K562 (cell line): ENCODE measurements around the gene NRARP. TPM values are rescaled to one million over a fixed set of nuclear protein-coding genes. Genes with fewer than 3 reads are reported as not detected.

Experiments used
- CBX1 ChIP-seq: sonication (generic); IDR thresholded peaks from 2 replicates; pipeline ENCODE4 v1.6.1; 2016; ENCODE audit warnings: antibody characterized with exemption, low read depth, mild to moderate bottlenecking
- CCNT2 ChIP-seq: IDR thresholded peaks from 2 replicates; pipeline ENCODE4 v1.6.1; 2011; ENCODE audit warnings: borderline replicate concordance, low read depth, mild to moderate bottlenecking, moderate library complexity, mixed read lengths, low read length; ENCODE audit not compliant: insufficient read length; ENCODE audit errors: extremely low read depth
- ERF ChIP-seq: fragments of 450-650 bp; formaldehyde crosslinking; IDR thresholded peaks from 2 replicates; pipeline ENCODE4 v1.4.0; 2020; ENCODE audit warnings: mild to moderate bottlenecking, mixed read lengths
- HDAC2 ChIP-seq: fragments of 450-650 bp; IDR thresholded peaks from 2 replicates; pipeline ENCODE4 v1.6.1; 2016; ENCODE audit warnings: mild to moderate bottlenecking
- PHF8 ChIP-seq: fragments of 200-600 bp; sonication (generic); IDR thresholded peaks from 2 replicates; pipeline ENCODE4 v1.6.1; 2012; ENCODE audit warnings: mixed run types, mild to moderate bottlenecking, inconsistent platforms, low read length, moderate library complexity, borderline replicate concordance
- ZNF12 ChIP-seq: sonication (generic); formaldehyde crosslinking; IDR thresholded peaks from 2 replicates; pipeline ENCODE4 v1.4.0; 2020; ENCODE audit warnings: mild to moderate bottlenecking, missing genetic modification reagents
- polyA plus RNA-seq, 8 experiments: library from polyadenylated mRNA; depleted of rRNA in 4 of 8; stranded (reverse) in 5 of 8; unstranded in 3 of 8; fragments of >200 nt; fragmentation: Nextera tagmentation in 2 of 8; fragmentation: Illumina TruSeq in 1 of 8; extraction: Ambion mirVana in 2 of 8; extraction: Trizol in 1 of 8; gene quantifications; 2 replicates each; pipeline versions ENCODE4 v1.2.1 to v1.2.3, GENCODE V29; 2011 to 2014; ENCODE audit warnings: inconsistent platforms in 1 of 8, missing spikeins in 1 of 8
- total RNA-seq, 7 experiments: library from RNA; depleted of rRNA in 6 of 7; stranded (reverse); fragments of >200 nt in 6 of 7; fragmentation: Illumina TruSeq in 2 of 7; extraction: Trizol in 2 of 7; gene quantifications; 2 replicates each; pipeline versions ENCODE4 v1.2.1 to v1.2.3, GENCODE V29; 2011 to 2021; ENCODE audit warnings: low replicate concordance in 1 of 7
- TF ChIP-seq, protein P1 (sequence below), 2 experiments: fragments of 450-650 bp in 1 of 2; sonication (generic) in 1 of 2; formaldehyde crosslinking in 1 of 2; IDR thresholded peaks; 2 replicates each; pipeline versions ENCODE4 v1.7.1 to v1.9.0; 2016 to 2022; ENCODE audit warnings: inconsistent platforms in 1 of 2, mild to moderate bottlenecking in 1 of 2, missing genetic modification reagents in 1 of 2
- TF ChIP-seq, protein P2 (sequence below): sonication (generic); formaldehyde crosslinking; IDR thresholded peaks from 2 replicates; pipeline ENCODE4 v1.8.1; 2023; ENCODE audit warnings: mild to moderate bottlenecking, missing genetic modification reagents
- TF ChIP-seq, protein P3 (sequence below): sonication (generic); formaldehyde crosslinking; IDR thresholded peaks from 2 replicates; pipeline ENCODE4 v1.5.0; 2020; ENCODE audit warnings: missing genetic modification reagents
- TF ChIP-seq, protein P4 (sequence below): fragments of 250-450 bp; sonication (Bioruptor Pico); IDR thresholded peaks from 2 replicates; pipeline ENCODE4 v1.4.0; 2020; ENCODE audit warnings: mild to moderate bottlenecking

The NRARP gene
- total and polyA plus RNA-seq, 9 of the 15 experiments (the other 6 are each of a cell fraction or from before 2014, with no cell fraction given): 2.0 to 24.5 (median 7.2) TPM; not detected in 2

DNA sequence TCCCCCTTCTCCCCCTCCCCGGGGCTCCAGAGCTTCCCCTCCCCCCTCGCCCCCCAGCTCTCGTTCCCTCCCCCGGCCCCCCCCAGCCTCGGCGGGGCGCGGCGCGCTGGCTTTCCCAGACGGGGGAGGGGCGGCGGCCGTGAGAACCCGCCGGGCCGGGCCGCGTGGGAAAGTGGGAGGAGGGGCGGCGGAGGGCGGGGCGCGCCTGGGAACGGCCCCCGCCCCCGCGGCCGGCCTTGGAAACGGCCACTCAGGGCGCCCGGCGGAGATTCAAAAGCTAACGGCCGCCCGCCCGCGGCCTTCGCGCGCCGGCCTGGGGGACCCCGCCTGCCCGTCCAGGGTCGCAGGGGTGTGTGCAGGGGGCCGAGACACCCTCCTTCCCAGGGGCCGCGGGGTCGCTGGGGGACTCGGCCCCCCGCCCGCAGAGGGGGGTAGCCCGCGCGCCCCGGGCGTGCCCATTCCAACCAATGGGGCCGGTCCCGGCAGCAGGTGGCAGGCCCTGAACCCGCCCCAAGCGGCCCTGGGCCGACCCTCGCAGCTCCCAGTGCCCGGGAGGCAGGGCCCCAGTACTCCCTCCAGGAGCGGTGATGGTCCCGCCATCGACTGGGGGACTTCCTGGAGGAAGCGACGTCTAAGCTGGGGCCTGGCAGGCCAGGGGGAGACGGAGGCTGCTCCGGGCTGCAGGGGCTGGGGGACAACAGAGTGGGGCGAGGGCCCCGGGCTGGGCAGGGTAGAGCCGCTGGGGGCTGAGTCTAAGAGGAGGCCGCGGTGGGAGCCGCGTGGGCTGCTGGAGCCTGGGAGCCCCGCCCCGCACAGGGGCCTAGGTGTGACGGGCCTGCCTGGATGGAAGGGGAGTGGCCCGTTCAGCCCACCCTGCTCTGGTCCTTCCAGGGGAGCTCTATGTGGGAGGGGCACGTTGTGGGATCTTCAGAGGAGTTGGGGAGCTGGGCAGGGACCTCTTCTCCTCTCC, 14.2 kb upstream of the NRARP start (continued):
- TF ChIP-seq, protein P1, sequence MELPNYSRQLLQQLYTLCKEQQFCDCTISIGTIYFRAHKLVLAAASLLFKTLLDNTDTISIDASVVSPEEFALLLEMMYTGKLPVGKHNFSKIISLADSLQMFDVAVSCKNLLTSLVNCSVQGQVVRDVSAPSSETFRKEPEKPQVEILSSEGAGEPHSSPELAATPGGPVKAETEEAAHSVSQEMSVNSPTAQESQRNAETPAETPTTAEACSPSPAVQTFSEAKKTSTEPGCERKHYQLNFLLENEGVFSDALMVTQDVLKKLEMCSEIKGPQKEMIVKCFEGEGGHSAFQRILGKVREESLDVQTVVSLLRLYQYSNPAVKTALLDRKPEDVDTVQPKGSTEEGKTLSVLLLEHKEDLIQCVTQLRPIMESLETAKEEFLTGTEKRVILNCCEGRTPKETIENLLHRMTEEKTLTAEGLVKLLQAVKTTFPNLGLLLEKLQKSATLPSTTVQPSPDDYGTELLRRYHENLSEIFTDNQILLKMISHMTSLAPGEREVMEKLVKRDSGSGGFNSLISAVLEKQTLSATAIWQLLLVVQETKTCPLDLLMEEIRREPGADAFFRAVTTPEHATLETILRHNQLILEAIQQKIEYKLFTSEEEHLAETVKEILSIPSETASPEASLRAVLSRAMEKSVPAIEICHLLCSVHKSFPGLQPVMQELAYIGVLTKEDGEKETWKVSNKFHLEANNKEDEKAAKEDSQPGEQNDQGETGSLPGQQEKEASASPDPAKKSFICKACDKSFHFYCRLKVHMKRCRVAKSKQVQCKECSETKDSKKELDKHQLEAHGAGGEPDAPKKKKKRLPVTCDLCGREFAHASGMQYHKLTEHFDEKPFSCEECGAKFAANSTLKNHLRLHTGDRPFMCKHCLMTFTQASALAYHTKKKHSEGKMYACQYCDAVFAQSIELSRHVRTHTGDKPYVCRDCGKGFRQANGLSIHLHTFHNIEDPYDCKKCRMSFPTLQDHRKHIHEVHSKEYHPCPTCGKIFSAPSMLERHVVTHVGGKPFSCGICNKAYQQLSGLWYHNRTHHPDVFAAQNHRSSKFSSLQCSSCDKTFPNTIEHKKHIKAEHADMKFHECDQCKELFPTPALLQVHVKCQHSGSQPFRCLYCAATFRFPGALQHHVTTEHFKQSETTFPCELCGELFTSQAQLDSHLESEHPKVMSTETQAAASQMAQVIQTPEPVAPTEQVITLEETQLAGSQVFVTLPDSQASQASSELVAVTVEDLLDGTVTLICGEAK (IDR thresholded peaks at IDR 0.05): peak; percentile 50; the same call in 1 of the 2 replicates
- TF ChIP-seq, protein P1 (CRISPR knock-in tag; IDR thresholded peaks at IDR 0.05): peak; percentile 40; the same call in 1 of the 2 replicates
- TF ChIP-seq, protein P2, sequence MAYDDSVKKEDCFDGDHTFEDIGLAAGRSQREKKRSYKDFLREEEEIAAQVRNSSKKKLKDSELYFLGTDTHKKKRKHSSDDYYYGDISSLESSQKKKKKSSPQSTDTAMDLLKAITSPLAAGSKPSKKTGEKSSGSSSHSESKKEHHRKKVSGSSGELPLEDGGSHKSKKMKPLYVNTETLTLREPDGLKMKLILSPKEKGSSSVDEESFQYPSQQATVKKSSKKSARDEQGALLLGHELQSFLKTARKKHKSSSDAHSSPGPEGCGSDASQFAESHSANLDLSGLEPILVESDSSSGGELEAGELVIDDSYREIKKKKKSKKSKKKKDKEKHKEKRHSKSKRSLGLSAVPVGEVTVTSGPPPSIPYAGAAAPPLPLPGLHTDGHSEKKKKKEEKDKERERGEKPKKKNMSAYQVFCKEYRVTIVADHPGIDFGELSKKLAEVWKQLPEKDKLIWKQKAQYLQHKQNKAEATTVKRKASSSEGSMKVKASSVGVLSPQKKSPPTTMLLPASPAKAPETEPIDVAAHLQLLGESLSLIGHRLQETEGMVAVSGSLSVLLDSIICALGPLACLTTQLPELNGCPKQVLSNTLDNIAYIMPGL (CRISPR knock-in tag): peak; percentile 23; the same call in 1 of the 2 replicates
- TF ChIP-seq PHF8 (peak; percentile 57; the same call in 1 of the 2 replicates), ZNF12 (0 out of 2 replicates have a peak, but pooled peaks have one; percentile 21), CBX1 (peak; percentile 63), ERF (no peak), HDAC2 (0 out of 2 replicates have a peak, but pooled peaks have one; percentile 55), CCNT2 (peak; percentile 74)
- TF ChIP-seq, protein P3, sequence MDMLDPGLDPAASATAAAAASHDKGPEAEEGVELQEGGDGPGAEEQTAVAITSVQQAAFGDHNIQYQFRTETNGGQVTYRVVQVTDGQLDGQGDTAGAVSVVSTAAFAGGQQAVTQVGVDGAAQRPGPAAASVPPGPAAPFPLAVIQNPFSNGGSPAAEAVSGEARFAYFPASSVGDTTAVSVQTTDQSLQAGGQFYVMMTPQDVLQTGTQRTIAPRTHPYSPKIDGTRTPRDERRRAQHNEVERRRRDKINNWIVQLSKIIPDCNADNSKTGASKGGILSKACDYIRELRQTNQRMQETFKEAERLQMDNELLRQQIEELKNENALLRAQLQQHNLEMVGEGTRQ (CRISPR knock-in tag): no peak
- TF ChIP-seq, protein P4, sequence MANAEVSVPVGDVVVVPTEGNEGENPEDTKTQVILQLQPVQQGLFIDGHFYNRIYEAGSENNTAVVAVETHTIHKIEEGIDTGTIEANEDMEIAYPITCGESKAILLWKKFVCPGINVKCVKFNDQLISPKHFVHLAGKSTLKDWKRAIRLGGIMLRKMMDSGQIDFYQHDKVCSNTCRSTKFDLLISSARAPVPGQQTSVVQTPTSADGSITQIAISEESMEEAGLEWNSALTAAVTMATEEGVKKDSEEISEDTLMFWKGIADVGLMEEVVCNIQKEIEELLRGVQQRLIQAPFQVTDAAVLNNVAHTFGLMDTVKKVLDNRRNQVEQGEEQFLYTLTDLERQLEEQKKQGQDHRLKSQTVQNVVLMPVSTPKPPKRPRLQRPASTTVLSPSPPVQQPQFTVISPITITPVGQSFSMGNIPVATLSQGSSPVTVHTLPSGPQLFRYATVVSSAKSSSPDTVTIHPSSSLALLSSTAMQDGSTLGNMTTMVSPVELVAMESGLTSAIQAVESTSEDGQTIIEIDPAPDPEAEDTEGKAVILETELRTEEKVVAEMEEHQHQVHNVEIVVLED (CRISPR knock-in tag): 0 out of 2 replicates have a peak, but pooled peaks have one; percentile 22
